Measurements from ENCODE around the gene CCL26.
"Not testable (repeated sequence)": the region's sequence is repeated elsewhere in the genome, so short reads cannot be mapped to it uniquely, and the experiment has no call there.

Gene CCL26

GRCh38 chr7:75772081-75773077 is at the start of gene CCL26:
Gene CCL26 (minus strand): TSS chr7:75772211. CDS start chr7:75772176, 35 bp downstream.
- no peak for DNase-seq

DNA sequence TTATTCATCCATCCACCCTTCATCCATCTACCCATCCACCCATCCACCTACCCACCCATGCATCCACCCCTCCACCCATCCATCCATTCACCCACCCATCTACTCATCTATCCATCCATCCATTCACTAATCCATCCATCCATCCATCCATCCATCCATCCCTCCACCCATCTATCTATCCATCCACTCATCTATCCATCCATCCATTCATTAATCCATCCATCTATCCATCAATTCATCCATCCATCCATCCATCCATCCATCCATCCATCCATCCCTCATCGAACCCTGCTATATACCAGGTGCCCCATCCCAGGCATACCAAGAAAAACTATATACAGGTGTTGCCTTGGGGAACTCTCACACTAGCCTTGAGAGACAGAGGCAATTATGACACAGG is 48.7 kb upstream of the CCL26 start:
- DNase-seq: no peak

GRCh38 chr7:75819711-75820110 is 47.7 kb upstream of the CCL26 start:
- DNase-seq: no peak

DNA sequence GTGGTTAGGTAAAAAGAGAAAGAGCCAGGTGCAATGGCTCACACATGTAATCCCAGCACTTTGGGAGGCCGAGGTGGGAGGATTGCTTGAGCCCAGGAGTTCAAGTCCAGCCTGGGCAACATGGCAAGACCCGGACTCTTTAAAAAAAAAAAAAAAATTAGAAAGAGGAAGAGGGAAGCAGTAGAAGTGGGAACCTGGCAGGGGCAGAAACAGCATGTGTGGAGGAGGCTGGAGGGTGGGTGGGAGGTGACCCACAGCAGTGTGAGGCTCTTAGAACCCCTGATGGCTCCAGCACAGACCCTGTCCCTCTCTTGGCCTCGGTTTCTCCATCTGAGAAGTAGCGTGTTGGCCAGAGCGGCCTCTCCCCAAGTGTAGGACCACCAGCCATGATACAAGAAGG is 46.5 kb upstream of the CCL26 start:
- no peak for DNase-seq

- DNase-seq: no peak
Measured at GRCh38 chr7:75817116-75817515, 45.1 kb upstream of the CCL26 start.

DNA sequence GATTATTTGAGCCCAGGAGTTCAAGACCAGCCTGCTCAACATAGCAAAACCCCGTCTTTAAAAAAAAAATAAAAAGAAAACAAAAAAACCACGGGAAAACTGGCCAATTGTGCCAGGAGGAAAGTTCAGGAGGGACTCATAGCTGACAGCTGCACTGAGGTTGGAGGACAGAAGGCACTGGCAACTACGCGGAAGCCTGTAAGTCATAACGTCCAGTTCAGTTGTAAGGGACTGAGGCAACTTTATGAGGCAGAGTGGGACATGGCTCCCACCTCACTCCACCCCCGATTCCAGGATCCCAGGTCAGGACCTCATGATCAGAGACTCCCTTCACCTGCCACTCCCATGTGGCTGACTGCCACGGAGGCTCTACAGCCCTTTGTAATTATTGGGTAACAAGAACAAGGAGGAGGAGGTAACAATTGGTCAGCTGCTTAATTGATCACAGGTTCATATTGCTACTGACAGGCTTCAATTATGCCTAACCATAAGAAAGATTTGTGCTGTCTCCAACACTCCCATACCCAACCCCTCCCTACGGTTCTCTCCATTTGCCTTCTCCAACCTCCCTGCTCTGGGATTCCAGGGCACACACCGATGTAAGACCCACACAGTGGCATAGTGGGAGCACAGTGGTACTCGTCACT is 43.5 kb upstream of the CCL26 start:
- DNase-seq: no peak

DNA sequence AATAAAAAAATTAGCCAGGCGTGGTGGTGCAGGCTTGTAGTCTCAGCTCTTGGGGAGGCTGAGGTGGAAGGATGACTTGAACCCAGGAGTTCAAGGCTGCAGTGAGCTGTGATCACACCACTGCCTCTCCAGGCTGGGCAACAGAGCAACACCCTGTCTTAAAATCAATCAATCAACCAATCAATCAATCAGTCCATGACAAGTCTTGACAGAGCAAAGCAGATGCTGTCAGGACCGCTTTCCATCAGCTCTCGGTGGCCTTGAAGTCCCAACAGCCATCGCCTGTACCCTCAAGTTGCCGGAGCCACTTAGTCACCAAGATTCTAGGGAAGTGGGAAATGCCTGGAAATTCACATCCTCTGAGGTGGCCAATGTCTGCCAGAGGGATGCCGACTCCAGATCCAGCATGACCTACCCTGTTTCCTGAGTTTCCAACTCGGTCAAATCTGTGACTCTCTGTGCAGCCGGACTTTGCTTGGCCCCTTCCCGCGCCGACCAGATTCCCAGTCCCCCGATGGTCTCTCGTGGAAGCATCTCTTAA is 42.5 kb upstream of the CCL26 start:
- no peak for DNase-seq

DNA sequence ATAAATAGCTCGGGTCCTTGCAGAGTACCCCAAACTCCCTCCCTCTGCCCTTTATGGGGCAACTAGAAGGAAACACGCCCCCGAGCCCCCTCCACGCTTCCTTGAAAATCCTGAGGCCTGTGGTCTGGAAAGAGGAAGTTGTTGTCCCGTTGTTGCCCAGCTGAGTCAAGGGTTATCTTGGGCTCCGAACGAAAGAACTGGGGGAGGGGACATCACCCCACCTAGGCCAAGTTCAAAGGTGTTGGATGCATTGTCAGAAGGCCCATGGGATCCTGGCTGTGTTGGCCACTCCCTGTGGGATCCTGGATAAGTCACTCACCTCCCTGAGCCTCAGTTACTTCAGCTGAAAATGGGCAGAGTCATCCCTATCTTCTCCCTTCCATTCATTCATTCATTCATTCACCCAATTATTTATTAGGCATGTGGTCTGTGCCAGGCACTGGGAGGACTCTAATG is 41.8 kb upstream of the CCL26 start, which contains the start of gene CCL24:
Gene CCL24 (minus strand): TSS at position 26 of the 456 bp plus-strand sequence. CDS start 91 bp downstream, outside the sequence.
- no peak for DNase-seq

GRCh38 chr7:75813084-75813483 is 41.1 kb upstream of the CCL26 start:
- no peak for DNase-seq

DNA sequence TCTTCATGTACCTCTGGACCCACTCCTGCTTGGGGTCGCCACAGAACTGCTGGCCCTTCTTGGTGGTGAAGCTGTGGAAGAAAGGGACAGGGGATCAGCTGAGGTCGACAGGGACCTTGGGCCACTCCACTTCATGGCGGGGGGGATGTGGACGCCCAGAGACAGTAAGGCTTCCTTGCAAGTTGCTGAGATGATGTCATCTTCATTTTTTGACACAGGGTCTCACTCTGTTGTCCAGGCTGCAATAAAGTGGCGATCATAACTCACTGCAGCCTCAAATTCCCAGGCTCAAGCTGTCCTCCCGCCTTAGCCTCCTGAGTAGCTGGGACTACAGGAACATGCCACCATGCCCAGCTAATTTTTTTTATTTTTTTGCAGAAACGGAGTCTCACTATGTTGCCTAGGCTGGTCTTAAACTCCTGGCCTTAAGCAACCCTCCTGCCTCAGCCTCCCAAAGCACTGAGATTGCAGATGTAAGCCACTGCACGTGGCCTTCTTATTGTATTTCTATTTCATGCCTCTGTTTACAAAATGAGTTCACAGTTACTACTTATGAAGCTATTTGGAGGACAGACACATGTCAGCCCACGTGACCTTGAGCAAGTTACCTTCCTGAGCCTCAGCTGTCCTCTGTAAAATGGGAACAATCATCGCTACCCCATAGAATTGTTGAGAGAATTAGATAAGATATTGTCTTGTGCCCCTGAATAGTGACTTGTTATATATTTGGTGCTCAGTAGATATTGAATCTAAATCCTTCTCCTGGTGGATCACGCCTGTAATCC is 40.1 kb upstream of the CCL26 start:
- no peak for DNase-seq

DNA sequence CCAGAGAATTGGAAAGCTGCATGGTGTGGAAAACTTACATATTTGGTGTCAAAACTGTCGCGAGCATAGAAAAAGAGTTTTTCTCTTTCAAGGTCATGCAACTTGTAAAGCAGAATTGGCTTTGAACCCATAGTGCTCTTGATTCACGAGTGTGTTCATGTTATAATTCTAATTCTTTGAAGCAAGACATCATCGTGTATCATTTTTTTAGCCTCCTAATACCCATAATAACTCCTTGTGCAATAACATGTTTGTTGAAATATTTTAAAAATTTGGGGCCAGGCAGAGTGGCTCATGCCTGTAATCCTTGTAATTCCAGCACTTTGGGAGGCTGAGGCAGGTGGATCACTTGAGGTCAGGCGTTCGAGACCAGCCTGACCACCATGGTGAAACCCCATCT is 37.4 kb upstream of the CCL26 start:
- DNase-seq: no peak

DNA sequence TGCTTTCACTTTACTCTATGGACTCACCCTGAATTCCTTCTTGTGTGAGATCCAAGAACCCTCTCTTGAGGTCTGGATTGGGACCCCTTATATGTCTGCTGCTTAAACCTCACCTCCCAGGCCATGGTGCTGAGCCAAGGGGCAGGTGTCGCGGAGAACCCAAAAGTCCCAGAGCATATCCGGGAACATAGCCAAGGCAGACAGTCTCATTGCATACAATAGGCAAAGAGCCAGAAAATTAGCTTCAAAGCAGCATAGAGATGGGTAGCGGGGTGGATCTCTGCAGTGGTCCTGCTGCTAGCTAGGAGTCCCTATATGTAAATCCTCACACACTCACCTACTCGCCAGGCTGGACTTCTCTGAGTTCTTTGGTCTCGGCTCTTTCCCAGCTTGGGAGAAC is 36.1 kb upstream of the CCL26 start:
- DNase-seq: no peak

- DNase-seq: no peak
Measured at GRCh38 chr7:75807452-75807851, 35.4 kb upstream of the CCL26 start.

GRCh38 chr7:75806560-75807307 is 34.7 kb upstream of the CCL26 start:
- DNase-seq: no peak

DNA sequence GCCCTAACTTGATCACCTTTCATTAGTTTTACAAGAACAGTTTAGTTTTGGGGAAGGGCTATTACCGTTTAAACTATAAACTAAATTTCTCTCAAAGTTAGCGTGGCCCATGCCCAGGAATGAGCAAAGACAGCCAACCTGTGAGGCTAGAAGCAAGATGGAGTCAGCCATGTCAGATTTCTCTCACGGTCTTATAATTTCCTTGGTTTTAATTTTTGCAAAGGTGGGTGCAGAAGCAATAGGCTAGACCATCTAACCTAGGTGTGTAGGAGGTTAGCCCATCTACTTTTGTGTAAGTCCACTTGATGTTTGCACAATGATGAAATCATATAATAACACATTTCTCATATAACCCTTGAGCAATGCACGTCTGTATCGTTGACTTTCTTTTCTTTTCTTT is 32.7 kb upstream of the CCL26 start:
- DNase-seq: no peak

GRCh38 chr7:75804004-75804403 is 32.0 kb upstream of the CCL26 start:
- no peak for DNase-seq

- DNase-seq: no peak
Measured at GRCh38 chr7:75802552-75802821, 30.5 kb upstream of the CCL26 start.

DNA sequence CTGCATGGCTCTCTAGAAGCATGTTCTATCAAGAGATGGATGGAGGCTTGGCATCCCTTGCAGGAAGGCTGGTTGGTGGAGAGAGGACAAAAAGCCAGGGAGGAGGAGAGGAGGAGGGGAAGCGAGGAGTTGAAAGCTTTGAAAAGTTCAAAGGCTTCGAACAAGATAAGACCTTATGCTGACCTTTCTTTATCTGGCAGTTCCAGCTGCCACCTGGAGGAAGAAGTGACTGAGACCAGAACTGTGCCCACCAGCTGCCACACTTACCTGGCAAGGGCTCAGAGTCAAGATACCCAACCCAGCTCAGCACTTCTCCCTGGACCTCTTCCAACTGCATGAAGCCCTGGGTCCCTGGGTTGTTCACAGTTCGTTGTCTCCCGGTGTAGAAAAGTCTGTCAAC is 26.8 kb upstream of the CCL26 start:
- DNase-seq: no peak

DNA sequence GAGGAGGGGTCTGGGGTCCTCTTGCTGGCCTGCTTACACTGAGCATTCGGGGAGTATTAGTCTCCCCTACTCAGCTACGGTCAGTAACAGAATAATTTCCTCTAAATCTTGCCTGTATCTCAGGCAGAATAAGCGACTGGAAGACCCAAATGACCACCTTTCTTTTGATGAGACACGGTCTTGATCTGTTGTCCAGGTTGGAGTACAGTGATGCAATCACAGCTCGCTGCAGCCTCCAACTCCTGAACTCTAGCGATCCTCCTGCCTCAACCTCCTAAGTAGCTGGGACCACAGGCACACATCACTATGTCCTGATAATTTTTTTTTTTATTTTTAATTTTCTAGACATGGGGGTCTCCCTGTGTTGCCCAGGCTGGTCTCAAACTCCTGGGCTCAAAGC is 24.4 kb upstream of the CCL26 start:
- DNase-seq: no peak

DNA sequence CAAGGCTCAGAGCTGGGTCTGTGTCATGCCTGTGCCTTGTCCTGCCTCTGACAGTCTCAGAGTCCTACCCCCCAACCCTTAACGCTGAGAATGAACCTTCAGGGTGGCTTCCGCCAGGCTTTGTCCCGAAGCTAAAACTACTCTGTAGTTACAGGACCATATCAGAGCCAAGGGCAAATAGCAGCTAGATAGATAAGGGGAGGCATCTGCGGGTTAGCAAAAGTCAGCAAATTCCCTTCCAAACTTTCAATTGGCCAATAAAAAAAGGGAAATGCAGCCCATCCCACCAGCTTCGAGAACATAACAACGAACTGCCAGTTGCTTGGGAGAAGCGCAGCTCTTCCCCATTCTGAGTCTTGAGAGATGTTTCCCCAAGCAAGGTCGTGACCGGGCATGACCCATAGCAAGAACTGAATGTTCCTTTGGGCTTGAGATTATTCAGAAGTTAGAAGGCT is 23.8 kb upstream of the CCL26 start:
- DNase-seq: no peak

DNA sequence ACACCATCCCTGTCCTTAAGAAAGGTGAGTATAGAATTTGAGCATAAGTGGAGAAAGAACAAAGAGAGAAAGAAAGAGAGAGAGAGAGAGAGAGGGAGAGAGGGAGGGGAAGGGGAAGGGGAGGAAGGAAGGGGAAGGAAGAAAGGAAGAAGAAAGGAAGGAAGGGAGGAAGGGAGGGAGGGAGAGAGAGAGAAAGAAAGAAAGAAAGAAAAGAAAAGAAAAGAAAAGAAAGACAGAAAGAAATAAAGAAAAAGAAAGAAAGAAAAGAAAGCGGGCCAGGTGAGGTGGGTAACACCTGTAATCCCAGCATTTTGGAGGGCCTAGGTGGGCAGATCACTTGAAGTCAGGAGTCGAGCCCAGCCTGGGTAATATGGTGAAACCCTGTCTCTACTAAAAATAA is 21.7 kb upstream of the CCL26 start:
- no peak for DNase-seq

DNA sequence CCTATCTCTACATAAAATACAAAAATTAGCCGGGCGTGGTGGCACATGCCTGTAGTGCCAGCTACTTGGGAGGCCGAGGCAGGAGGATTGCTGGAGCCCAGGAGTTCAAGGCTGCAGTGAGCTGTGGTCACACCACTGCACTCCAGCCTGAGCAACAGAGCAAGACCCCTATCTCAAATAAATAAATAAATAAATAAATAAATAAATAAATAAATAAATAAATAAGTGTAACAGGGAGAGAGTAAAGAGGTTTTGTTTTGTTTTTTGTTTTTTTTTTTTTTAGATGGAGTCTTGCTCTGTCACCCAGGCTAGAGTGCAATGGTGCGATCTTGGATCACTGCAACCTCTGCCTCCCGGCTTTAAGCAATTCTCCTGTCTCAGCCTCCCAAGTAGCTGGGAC is 20.6 kb upstream of the CCL26 start:
- DNase-seq: not testable (repeated sequence)

Measured in CD4-positive, alpha-beta T cell treated with Interleukin-17A for 1 hour (primary cell).